Stomach (tissue), 4 donors: Measurements from ENCODE around the gene NRF1.

Experiments
- CTCF ChIP-seq, 7 experiments: fragments of 450-650 bp in 4 of 7; fragments of 200-600 bp in 3 of 7; sonication (generic) in 3 of 7; IDR thresholded peaks; one replicate each; pipeline ENCODE4 v1.5.1; 2016 to 2019; ENCODE audit warnings: antibody characterized with exemption in 7 of 7, control low read depth in 2 of 7, mild to moderate bottlenecking in 1 of 7
- POLR2A ChIP-seq, 4 donors: fragments of 450-650 bp; IDR thresholded peaks; one replicate each; pipeline ENCODE4 v1.6.1; 2016; ENCODE audit warnings: antibody characterized with exemption in 4 of 4, control low read depth in 2 of 4, mild to moderate bottlenecking in 1 of 4, moderate library complexity in 1 of 4

GRCh38 chr7:129572205-129572604 is 39.3 kb upstream of the NRF1 start:
- no peak for TF ChIP-seq POLR2A (IDR thresholded peaks at IDR 0.05)
- TF ChIP-seq CTCF (IDR thresholded peaks at IDR 0.05): no peak
